K562 (cell line): Measurements from ENCODE around the gene AGK. TPM values are rescaled to one million over a fixed set of nuclear protein-coding genes. Genes with fewer than 3 reads are reported as not detected.

Experiments
- CAMTA2 ChIP-seq: fragments of 250-450 bp; sonication (Bioruptor Pico); conservative IDR thresholded peaks from 2 replicates; pipeline ENCODE4 v1.5.1; 2022
- CBX3 ChIP-seq, 2 experiments: IDR thresholded peaks; 1 replicate in 1 of 2; 2 replicates in 1 of 2; pipeline ENCODE4 v1.6.1; 2012; ENCODE audit warnings: inconsistent platforms in 2 of 2, low read length in 2 of 2, borderline replicate concordance in 1 of 2, control low read depth in 1 of 2
- HIVEP1 ChIP-seq: fragments of 250-450 bp; sonication (Bioruptor Pico); IDR thresholded peaks from 2 replicates; pipeline ENCODE4 v1.4.0; 2020; ENCODE audit warnings: mild to moderate bottlenecking
- KLF16 ChIP-seq: IDR thresholded peaks from 2 replicates; pipeline ENCODE4 v1.6.1; 2016; ENCODE audit warnings: antibody characterized with exemption
- MAFK ChIP-seq: IDR thresholded peaks from 2 replicates; pipeline ENCODE4 v1.6.1; 2011; ENCODE audit warnings: low read length, improper control_type of control experiment
- MYBL2 ChIP-seq, 2 experiments: fragments of 450-650 bp in 1 of 2; sonication (generic) in 1 of 2; formaldehyde crosslinking in 1 of 2; IDR thresholded peaks; 2 replicates each; pipeline versions ENCODE4 v1.6.1 to v1.8.1; 2017 to 2022; ENCODE audit warnings: borderline replicate concordance in 1 of 2, inconsistent platforms in 1 of 2, low read depth in 1 of 2, mild to moderate bottlenecking in 1 of 2, missing genetic modification reagents in 1 of 2, moderate library complexity in 1 of 2
- NFE2 ChIP-seq: IDR thresholded peaks from 2 replicates; pipeline ENCODE4 v1.6.1; 2014; ENCODE audit warnings: antibody characterized with exemption, low read depth
- NFIC ChIP-seq: fragments of 450-650 bp; IDR thresholded peaks from 2 replicates; pipeline ENCODE4 v1.6.1; 2017; ENCODE audit warnings: mild to moderate bottlenecking, inconsistent platforms
- NFYB ChIP-seq: IDR thresholded peaks from 2 replicates; pipeline ENCODE4 v1.6.1; 2011; ENCODE audit warnings: mild to moderate bottlenecking, moderate library complexity; ENCODE audit not compliant: insufficient read length; ENCODE audit errors: extremely low read depth
- SETDB1 ChIP-seq: IDR thresholded peaks from one replicate; pipeline ENCODE4 v1.6.1; 2012; ENCODE audit warnings: low read length, control low read depth, inconsistent platforms
- ZKSCAN1 ChIP-seq: fragments of 150-350 bp; IDR thresholded peaks from 2 replicates; pipeline ENCODE4 v1.6.1; 2016; ENCODE audit warnings: low read depth, low read length
- polyA plus RNA-seq, 8 experiments: library from polyadenylated mRNA; depleted of rRNA in 4 of 8; stranded (reverse) in 5 of 8; unstranded in 3 of 8; fragments of >200 nt; fragmentation: Nextera tagmentation in 2 of 8; fragmentation: Illumina TruSeq in 1 of 8; extraction: Ambion mirVana in 2 of 8; extraction: Trizol in 1 of 8; gene quantifications; 2 replicates each; pipeline versions ENCODE4 v1.2.1 to v1.2.3, GENCODE V29; 2011 to 2014; ENCODE audit warnings: inconsistent platforms in 1 of 8, missing spikeins in 1 of 8
- total RNA-seq, 7 experiments: library from RNA; depleted of rRNA in 6 of 7; stranded (reverse); fragments of >200 nt in 6 of 7; fragmentation: Illumina TruSeq in 2 of 7; extraction: Trizol in 2 of 7; gene quantifications; 2 replicates each; pipeline versions ENCODE4 v1.2.1 to v1.2.3, GENCODE V29; 2011 to 2021; ENCODE audit warnings: low replicate concordance in 1 of 7
- TF ChIP-seq, protein P1 (sequence below), 2 experiments: fragments of 450-650 bp in 1 of 2; sonication (generic) in 1 of 2; formaldehyde crosslinking in 1 of 2; IDR thresholded peaks; 2 replicates each; pipeline versions ENCODE4 v1.7.1 to v1.9.0; 2016 to 2022; ENCODE audit warnings: inconsistent platforms in 1 of 2, mild to moderate bottlenecking in 1 of 2, missing genetic modification reagents in 1 of 2
- TF ChIP-seq, protein P2 (sequence below): sonication (generic); formaldehyde crosslinking; IDR thresholded peaks from 2 replicates; pipeline ENCODE4 v1.8.0; 2023; ENCODE audit warnings: mild to moderate bottlenecking, missing genetic modification reagents
- TF ChIP-seq, protein P3 (sequence below): sonication (generic); formaldehyde crosslinking; IDR thresholded peaks from 2 replicates; pipeline ENCODE4 v1.8.0; 2022; ENCODE audit warnings: mild to moderate bottlenecking, missing genetic modification reagents

AGK gene
- total and polyA plus RNA-seq, 9 of the 15 experiments (the other 6 are each of a cell fraction or from before 2014, with no cell fraction given), result 50.7 to 128 (median 71.8) TPM

DNA sequence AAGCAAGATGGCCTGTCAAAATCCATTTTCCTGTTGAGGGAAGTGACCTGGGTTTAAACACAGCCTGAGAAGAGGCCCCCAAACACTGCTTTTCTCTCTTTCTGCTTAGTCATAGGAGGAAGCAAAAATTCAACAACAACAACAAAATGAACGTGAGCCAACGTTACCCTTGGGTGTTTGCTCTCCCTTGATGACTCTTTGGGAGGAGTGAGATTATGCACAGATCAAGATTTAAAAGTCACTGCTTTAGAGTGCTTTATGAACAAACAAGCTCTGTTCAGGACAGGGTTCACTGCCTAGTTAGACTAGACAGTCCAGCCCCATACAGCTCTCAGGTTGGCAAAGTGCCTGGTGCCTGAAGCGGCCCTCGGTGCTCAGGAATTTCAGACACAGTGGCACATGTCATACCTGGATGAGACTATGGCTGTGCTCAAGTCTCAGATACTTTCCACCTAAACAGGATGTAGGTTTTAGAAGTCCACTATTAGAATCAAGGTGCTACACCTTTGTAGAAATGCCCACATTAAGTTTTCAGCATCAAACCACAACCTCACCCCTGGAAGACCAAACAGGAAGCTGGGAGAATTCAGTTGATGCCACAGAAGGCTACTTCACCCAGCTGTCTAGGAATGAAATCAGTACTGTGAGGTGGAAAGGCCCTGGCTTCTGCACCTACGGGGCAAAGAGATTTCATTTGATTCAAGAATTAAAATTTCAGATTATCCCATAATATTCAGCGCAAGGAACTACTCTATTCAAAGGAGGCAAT is 112.1 kb downstream of the AGK start (continued):
- TF ChIP-seq, protein P1, sequence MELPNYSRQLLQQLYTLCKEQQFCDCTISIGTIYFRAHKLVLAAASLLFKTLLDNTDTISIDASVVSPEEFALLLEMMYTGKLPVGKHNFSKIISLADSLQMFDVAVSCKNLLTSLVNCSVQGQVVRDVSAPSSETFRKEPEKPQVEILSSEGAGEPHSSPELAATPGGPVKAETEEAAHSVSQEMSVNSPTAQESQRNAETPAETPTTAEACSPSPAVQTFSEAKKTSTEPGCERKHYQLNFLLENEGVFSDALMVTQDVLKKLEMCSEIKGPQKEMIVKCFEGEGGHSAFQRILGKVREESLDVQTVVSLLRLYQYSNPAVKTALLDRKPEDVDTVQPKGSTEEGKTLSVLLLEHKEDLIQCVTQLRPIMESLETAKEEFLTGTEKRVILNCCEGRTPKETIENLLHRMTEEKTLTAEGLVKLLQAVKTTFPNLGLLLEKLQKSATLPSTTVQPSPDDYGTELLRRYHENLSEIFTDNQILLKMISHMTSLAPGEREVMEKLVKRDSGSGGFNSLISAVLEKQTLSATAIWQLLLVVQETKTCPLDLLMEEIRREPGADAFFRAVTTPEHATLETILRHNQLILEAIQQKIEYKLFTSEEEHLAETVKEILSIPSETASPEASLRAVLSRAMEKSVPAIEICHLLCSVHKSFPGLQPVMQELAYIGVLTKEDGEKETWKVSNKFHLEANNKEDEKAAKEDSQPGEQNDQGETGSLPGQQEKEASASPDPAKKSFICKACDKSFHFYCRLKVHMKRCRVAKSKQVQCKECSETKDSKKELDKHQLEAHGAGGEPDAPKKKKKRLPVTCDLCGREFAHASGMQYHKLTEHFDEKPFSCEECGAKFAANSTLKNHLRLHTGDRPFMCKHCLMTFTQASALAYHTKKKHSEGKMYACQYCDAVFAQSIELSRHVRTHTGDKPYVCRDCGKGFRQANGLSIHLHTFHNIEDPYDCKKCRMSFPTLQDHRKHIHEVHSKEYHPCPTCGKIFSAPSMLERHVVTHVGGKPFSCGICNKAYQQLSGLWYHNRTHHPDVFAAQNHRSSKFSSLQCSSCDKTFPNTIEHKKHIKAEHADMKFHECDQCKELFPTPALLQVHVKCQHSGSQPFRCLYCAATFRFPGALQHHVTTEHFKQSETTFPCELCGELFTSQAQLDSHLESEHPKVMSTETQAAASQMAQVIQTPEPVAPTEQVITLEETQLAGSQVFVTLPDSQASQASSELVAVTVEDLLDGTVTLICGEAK (IDR thresholded peaks at IDR 0.05), result no peak
- TF ChIP-seq, protein P1 (CRISPR knock-in tag; IDR thresholded peaks at IDR 0.05), result no peak
- TF ChIP-seq, protein P2, sequence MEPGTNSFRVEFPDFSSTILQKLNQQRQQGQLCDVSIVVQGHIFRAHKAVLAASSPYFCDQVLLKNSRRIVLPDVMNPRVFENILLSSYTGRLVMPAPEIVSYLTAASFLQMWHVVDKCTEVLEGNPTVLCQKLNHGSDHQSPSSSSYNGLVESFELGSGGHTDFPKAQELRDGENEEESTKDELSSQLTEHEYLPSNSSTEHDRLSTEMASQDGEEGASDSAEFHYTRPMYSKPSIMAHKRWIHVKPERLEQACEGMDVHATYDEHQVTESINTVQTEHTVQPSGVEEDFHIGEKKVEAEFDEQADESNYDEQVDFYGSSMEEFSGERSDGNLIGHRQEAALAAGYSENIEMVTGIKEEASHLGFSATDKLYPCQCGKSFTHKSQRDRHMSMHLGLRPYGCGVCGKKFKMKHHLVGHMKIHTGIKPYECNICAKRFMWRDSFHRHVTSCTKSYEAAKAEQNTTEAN, result no peak
- no peak for TF ChIP-seq MYBL2 (IDR thresholded peaks at IDR 0.05; ENCODE audit: low read depth)
- no peak for TF ChIP-seq MYBL2 (CRISPR knock-in tag; IDR thresholded peaks at IDR 0.05; ENCODE audit: borderline replicate concordance)
- peak; percentile 28; the same call in 1 of the 2 replicates for TF ChIP-seq MAFK
- TF ChIP-seq KLF16, result no peak
- TF ChIP-seq CBX3 (IDR thresholded peaks at IDR 0.05; ENCODE audit: borderline replicate concordance in 1 of 2, low read length in 2 of 2), result no peak
- no peak for TF ChIP-seq HIVEP1
- TF ChIP-seq SETDB1, result peak; percentile 64
- TF ChIP-seq, protein P3, sequence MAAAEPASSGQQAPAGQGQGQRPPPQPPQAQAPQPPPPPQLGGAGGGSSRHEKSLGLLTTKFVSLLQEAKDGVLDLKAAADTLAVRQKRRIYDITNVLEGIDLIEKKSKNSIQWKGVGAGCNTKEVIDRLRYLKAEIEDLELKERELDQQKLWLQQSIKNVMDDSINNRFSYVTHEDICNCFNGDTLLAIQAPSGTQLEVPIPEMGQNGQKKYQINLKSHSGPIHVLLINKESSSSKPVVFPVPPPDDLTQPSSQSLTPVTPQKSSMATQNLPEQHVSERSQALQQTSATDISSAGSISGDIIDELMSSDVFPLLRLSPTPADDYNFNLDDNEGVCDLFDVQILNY, result 0 out of 2 replicates have a peak, but pooled peaks have one; percentile 18
- peak; percentile 24; the same call in 1 of the 2 replicates for TF ChIP-seq NFIC
- TF ChIP-seq ZKSCAN1, result no peak
- TF ChIP-seq NFYB, result no peak
- peak; percentile 76 for TF ChIP-seq NFE2
- TF ChIP-seq CAMTA2 (CRISPR knock-in tag), result no peak
